CD14-positive monocyte (primary cell): Measurements from ENCODE around the gene TMEM63C. TPM values are rescaled to one million over a fixed set of nuclear protein-coding genes. Genes with fewer than 3 reads are reported as not detected.

Experiments
- DNase-seq, 3 donors: peaks; one replicate each; pipeline ENCODE4 v3.0.0-alpha.2; 2011 to 2022
- H2AFZ ChIP-seq: 2 replicates; pipeline ENCODE4 v1.6.0; 2012; ENCODE audit warnings: mild to moderate bottlenecking, low read depth, low read length, inconsistent platforms; ENCODE audit not compliant: insufficient read depth, poor library complexity, severe bottlenecking
- H3K27ac ChIP-seq, 2 donors: 1 replicate in 1 of 2; 2 replicates in 1 of 2; pipeline ENCODE4 v1.5.1; 2012 to 2013; ENCODE audit warnings: low read length in 2 of 2, control low read depth in 1 of 2, inconsistent platforms in 1 of 2, low read depth in 1 of 2, mild to moderate bottlenecking in 1 of 2
- H3K27me3 ChIP-seq, 2 donors: one replicate each; pipeline versions ENCODE4 v1.6.0 to v1.6.1; 2011 to 2013; ENCODE audit warnings: low read length in 2 of 2; ENCODE audit not compliant: control insufficient read depth in 2 of 2, insufficient read depth in 2 of 2
- H3K36me3 ChIP-seq, 2 donors: replicated peaks in 1 of 2; 1 replicate in 1 of 2; 2 replicates in 1 of 2; pipeline versions ENCODE4 v1.5.1 to v1.6.1; 2012 to 2013; ENCODE audit warnings: low read length in 2 of 2, control low read depth in 1 of 2, inconsistent platforms in 1 of 2, mild to moderate bottlenecking in 1 of 2; ENCODE audit not compliant: insufficient read depth in 2 of 2, control insufficient read depth in 1 of 2
- H3K4me1 ChIP-seq, 2 donors: 1 replicate in 1 of 2; 2 replicates in 1 of 2; pipeline versions ENCODE4 v1.5.1 to v1.6.1; 2012 to 2013; ENCODE audit warnings: low read length in 2 of 2, control low read depth in 1 of 2, inconsistent platforms in 1 of 2, mild to moderate bottlenecking in 1 of 2, moderate library complexity in 1 of 2; ENCODE audit not compliant: insufficient read depth in 2 of 2, control insufficient read depth in 1 of 2
- H3K4me2 ChIP-seq: replicated peaks from 2 replicates; pipeline ENCODE3; 2012; ENCODE audit warnings: low read length, moderate library complexity, mild to moderate bottlenecking; ENCODE audit not compliant: poor library complexity, severe bottlenecking; ENCODE audit errors: extremely low read depth
- H3K4me3 ChIP-seq, 3 experiments: fragments of 200-600 bp in 1 of 3; sonication (generic) in 1 of 3; replicated peaks in 1 of 3; 1 replicate in 2 of 3; 2 replicates in 1 of 3; pipeline ENCODE4 v1.5.1; 2011 to 2013; ENCODE audit warnings: low read length in 3 of 3, mild to moderate bottlenecking in 3 of 3, control low read depth in 2 of 3, low read depth in 2 of 3, inconsistent platforms in 1 of 3, moderate library complexity in 1 of 3
- H3K79me2 ChIP-seq: 2 replicates; pipeline ENCODE4 v1.6.0; 2012; ENCODE audit warnings: mild to moderate bottlenecking, control low read depth, inconsistent platforms, low read length, moderate library complexity; ENCODE audit not compliant: insufficient read depth
- H3K9ac ChIP-seq: 2 replicates; pipeline ENCODE4 v1.6.0; 2017; ENCODE audit warnings: low read length, mild to moderate bottlenecking; ENCODE audit not compliant: insufficient read depth, poor library complexity, severe bottlenecking
- H3K9me3 ChIP-seq, 2 donors: replicated peaks in 1 of 2; 1 replicate in 1 of 2; 2 replicates in 1 of 2; pipeline versions ENCODE4 v1.5.1 to v1.6.1; 2012 to 2013; ENCODE audit warnings: low read length in 2 of 2, control low read depth in 1 of 2; ENCODE audit not compliant: control insufficient read depth in 1 of 2, insufficient read depth in 1 of 2
- H4K20me1 ChIP-seq: 2 replicates; pipeline ENCODE4 v1.6.0; 2012; ENCODE audit warnings: mild to moderate bottlenecking, low read length, control low read depth, moderate library complexity; ENCODE audit not compliant: insufficient read depth
- H3K27ac Mint-ChIP-seq, 7 donors: one replicate each; pipeline ENCODE4 v1.8.0; 2020; ENCODE audit warnings: mild to moderate bottlenecking in 7 of 7, mixed read lengths in 7 of 7, moderate library complexity in 6 of 7, inconsistent platforms in 2 of 7
- H3K27me3 Mint-ChIP-seq, 3 donors: one replicate each; pipeline ENCODE4 v1.8.0; 2021 to 2022; ENCODE audit warnings: low read depth in 3 of 3, mild to moderate bottlenecking in 3 of 3, mixed read lengths in 3 of 3, moderate library complexity in 3 of 3, inconsistent platforms in 1 of 3
- H3K36me3 Mint-ChIP-seq, 2 donors: one replicate each; pipeline ENCODE4 v1.8.0; 2020; ENCODE audit warnings: mixed read lengths in 2 of 2, inconsistent platforms in 1 of 2, mild to moderate bottlenecking in 1 of 2
- H3K4me1 Mint-ChIP-seq: one replicate; pipeline ENCODE4 v1.8.0; 2020; ENCODE audit warnings: mild to moderate bottlenecking, mixed read lengths
- H3K4me3 Mint-ChIP-seq, 2 donors: one replicate each; pipeline ENCODE4 v1.8.0; 2020; ENCODE audit warnings: mild to moderate bottlenecking in 2 of 2, mixed read lengths in 2 of 2, moderate library complexity in 1 of 2
- H3K9me3 Mint-ChIP-seq, 7 donors: one replicate each; pipeline ENCODE4 v1.8.0; 2020 to 2022; ENCODE audit warnings: mixed read lengths in 7 of 7, mild to moderate bottlenecking in 6 of 7, moderate library complexity in 6 of 7, inconsistent platforms in 2 of 7
- WGBS: methylation state at CpG from one replicate; pipeline ENCODE4 v1.1.5; 2013; ENCODE audit warnings: missing lambda C conversion rate; ENCODE audit not compliant: insufficient coverage; 5-methylcytosine and 5-hydroxymethylcytosine counted together
- intact Hi-C, 2 donors: fragments of 100-400 bp; cut with micrococcal nuclease; formaldehyde crosslinking; loops; one replicate each; pipeline versions ENCODE4 v1.15.0 to v1.15.1; 2023
- polyA plus RNA-seq, 3 donors: library from polyadenylated mRNA; depleted of rRNA in 1 of 3; unstranded in 2 of 3; stranded (reverse) in 1 of 3; fragments of 300-500 nt in 2 of 3; fragments of >200 nt in 1 of 3; fragmentation: Illumina TruSeq in 2 of 3; gene quantifications; 1 replicate in 2 of 3; 2 replicates in 1 of 3; pipeline ENCODE4 v1.2.3, GENCODE V29; 2012 to 2021
- TF ChIP-seq, protein P1 (sequence below): fragments of 200-600 bp; IDR thresholded peaks from one replicate; pipeline ENCODE4 v1.8.0; 2022; ENCODE audit warnings: antibody characterized with exemption, mild to moderate bottlenecking

Gene TMEM63C
- polyA plus RNA-seq, 3 donors = 0.78 to 4.4 TPM; not detected in 1

DNA sequence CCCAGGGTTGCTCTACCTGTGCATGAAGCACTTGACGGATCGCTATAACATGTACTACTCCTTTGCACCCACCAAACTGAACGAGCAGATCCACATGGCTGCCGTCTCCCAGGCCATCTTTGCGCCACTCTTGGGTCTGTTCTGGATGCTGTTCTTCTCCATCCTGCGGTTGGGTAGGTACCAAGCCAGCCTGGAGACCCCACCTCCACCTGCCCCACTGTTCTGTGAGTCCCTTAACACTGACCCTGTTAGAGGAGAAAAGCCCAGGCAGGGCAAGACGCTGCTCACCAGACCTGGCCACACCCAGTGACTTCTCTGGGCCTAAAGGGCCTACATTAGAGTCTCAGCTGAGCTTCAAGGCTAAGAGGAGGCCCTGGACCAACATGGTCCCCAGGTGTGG lies 67.7 kb downstream of the TMEM63C start:
- Mint-ChIP-seq H3K27ac (no peak overlapping the region), H3K9me3 (peaks cover 0 to 2% (median 0%) of the 10 kb centered on the region in 7 donors)
- no peak for DNase-seq

DNA sequence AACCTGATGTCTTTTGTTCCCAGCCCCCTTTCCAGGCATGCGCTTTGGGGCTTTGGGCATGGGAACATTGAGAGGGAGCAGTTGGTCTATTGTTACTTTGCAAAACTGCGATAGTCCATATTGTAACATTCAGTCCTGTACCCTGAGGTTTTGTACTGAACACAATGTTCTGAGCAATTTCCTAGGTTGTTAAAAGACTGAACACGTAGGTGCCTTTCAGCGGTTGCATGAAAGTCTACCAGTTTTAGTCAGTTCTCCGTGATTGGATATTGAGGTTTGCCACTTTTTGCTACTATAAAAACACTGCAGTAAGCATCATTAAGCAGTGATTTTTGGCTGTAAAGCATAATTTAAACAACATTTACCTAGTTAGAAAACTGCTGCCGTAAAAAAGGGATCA lies 69.3 kb downstream of the TMEM63C start:
- WGBS = 100% methylated on average over 3 of the region's 6 CpGs
- H3K9ac ChIP-seq = no peak overlapping the region
- peaks cover 0 to 2% (median 0%) of the 10 kb centered on the region in 7 donors for H3K9me3 Mint-ChIP-seq
- H3K9me3 ChIP-seq = no peaks in the 10 kb centered on the region
- H3K4me3 Mint-ChIP-seq = no peak overlapping the region
- H3K27me3 ChIP-seq = no peaks in the 10 kb centered on the region
- intact Hi-C loops = no loop called here
- DNase-seq = no peak
- TF ChIP-seq, protein P1, sequence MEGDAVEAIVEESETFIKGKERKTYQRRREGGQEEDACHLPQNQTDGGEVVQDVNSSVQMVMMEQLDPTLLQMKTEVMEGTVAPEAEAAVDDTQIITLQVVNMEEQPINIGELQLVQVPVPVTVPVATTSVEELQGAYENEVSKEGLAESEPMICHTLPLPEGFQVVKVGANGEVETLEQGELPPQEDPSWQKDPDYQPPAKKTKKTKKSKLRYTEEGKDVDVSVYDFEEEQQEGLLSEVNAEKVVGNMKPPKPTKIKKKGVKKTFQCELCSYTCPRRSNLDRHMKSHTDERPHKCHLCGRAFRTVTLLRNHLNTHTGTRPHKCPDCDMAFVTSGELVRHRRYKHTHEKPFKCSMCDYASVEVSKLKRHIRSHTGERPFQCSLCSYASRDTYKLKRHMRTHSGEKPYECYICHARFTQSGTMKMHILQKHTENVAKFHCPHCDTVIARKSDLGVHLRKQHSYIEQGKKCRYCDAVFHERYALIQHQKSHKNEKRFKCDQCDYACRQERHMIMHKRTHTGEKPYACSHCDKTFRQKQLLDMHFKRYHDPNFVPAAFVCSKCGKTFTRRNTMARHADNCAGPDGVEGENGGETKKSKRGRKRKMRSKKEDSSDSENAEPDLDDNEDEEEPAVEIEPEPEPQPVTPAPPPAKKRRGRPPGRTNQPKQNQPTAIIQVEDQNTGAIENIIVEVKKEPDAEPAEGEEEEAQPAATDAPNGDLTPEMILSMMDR = no peak
- H3K27ac ChIP-seq = no peak overlapping the region
- H3K36me3 Mint-ChIP-seq = peaks cover 0 to under 1% of the 10 kb centered on the region in 2 donors
- H3K79me2 ChIP-seq = no peaks in the 10 kb centered on the region
- peaks cover 0 to 5% of the 10 kb centered on the region in 2 donors for H3K36me3 ChIP-seq
- H3K4me2 ChIP-seq = no peak overlapping the region
- no peaks in the 10 kb centered on the region for H3K4me1 Mint-ChIP-seq
- H3K4me3 ChIP-seq = no peak overlapping the region
- H2AFZ ChIP-seq = no peak overlapping the region
- H4K20me1 ChIP-seq = no peaks in the 10 kb centered on the region
- H3K27ac Mint-ChIP-seq = no peak overlapping the region
- H3K4me1 ChIP-seq = no peaks in the 10 kb centered on the region
- peaks cover 5 to 8% (median 6%) of the 10 kb centered on the region in 3 donors for H3K27me3 Mint-ChIP-seq

More for the DNA sequence above, 67.7 kb downstream of the TMEM63C start:
- peaks cover 0 to 3% of the 10 kb centered on the region in 2 donors for H3K36me3 Mint-ChIP-seq
- 95% methylated on average over 6 of the region's 7 CpGs for WGBS
- no peaks in the 10 kb centered on the region for H3K4me1 Mint-ChIP-seq
- H3K4me1 ChIP-seq = no peaks in the 10 kb centered on the region
- TF ChIP-seq, protein P1 = no peak
- intact Hi-C loops = no loop called here
- H3K9me3 ChIP-seq = no peaks in the 10 kb centered on the region
- H3K27me3 ChIP-seq = no peaks in the 10 kb centered on the region
- no peak overlapping the region for H3K9ac ChIP-seq
- H3K27ac ChIP-seq = no peak overlapping the region
- H2AFZ ChIP-seq = no peak overlapping the region
- no peak overlapping the region for H3K4me3 ChIP-seq
- no peaks in the 10 kb centered on the region for H4K20me1 ChIP-seq
- H3K79me2 ChIP-seq = no peaks in the 10 kb centered on the region
- H3K4me3 Mint-ChIP-seq = no peak overlapping the region
- peaks cover 4 to 6% (median 5%) of the 10 kb centered on the region in 3 donors for H3K27me3 Mint-ChIP-seq
- peaks cover 0 to 5% of the 10 kb centered on the region in 2 donors for H3K36me3 ChIP-seq
- H3K4me2 ChIP-seq = no peak overlapping the region
